ENCODE results near the gene CSAD. TPM values are rescaled to one million over a fixed set of nuclear protein-coding genes. Genes with fewer than 3 reads are reported as not detected.

Gene CSAD
- polyA plus RNA-seq, 1 experiment, result 18.9 TPM

DNA sequence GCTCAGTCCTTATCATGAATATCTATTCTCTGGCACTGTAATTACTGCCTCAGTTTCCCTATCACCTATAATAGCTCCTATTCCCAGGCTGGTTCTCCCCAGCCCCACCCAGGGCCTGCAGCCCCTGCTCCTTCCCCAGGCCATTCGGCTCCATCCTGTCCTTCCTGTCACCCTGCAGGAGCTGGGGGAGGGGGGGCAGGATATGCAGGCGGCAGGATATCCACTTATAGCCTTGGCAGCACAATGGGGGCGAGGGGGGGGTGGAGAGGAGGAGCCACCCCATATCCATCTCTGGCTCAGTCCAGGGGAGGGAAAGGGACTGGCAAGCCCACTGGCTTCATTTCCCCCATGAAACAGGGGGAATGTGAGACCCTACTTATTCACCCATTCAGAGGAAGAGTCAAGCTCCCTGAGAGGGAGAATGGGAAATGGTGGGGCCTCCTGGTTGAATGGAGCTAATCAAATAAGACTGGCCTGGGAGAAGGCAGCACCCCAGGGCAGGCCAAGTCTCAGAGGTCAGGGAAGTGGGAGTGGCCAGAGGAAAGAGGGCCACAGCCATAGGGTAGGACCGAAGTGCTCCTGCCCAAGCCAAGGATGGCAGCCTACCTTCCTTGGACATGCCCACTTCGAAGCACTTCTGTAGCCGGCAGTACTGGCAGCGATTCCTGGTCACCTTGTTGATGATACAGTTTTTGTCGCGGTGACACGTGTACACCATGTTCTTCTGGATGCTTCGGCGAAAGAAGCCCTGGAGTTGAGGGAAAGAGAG, 34.1 kb upstream of the CSAD start:
- POLR2A ChIA-PET, result interaction anchor here (0.6 to 1.5 kb wide), 4 partner anchors 106 to 168 kb away, joined by 3 to 7 read pairs (median 5); partner anchors contain the start of genes AAAS and SPRYD3

DNA sequence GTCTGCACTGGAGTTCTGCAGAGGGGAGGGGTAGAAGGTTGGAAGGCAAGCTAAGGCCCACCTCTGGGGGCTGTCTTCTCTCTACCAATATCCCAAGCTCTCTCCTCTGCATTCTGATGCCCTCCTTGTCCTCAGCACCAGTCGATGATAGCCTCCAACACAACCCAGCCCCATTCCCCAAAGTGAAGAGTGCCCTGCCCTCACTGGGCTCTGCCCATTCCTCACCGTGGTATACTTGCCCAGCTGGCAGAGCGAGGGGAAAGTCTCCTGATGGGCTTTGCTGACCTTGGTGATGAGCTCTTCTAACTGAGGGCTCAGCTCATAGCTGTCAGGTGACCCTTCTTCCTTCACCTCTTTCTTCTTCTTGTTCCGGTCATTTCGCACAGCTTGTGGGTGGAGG, 33.5 kb upstream of the CSAD start:
- DNase-seq (ENCODE audit: low read depth, low spot score), result no peak
- Histone ChIP-seq H3K27me3 (ENCODE audit: control insufficient read depth, insufficient read depth, low read length) (no peaks in the 10 kb centered on the region), H3K9me3 (ENCODE audit: control insufficient read depth, insufficient read depth, low read length) (no peaks in the 10 kb centered on the region; the same call in 1 of the 2 replicates), H3K27ac (ENCODE audit: low read depth, low read length) (no peak overlapping the region), H3K4me3 (ENCODE audit: low read depth, low read length) (no peak overlapping the region)
- CTCF ChIA-PET, result interaction anchor here (0.6 to 9.1 kb wide), 24 partner anchors 10 to 208 kb away, joined by 3 to 183 read pairs (median 5); partner anchors contain the start of genes AAAS, ESPL1 and PFDN5
- POLR2A ChIA-PET, result interaction anchor here (0.6 to 1.5 kb wide), 6 partner anchors 64 to 167 kb away, joined by 3 to 7 read pairs (median 4); partner anchors contain the start of genes AAAS, MYG1 and SPRYD3
- TF ChIP-seq, protein P1, sequence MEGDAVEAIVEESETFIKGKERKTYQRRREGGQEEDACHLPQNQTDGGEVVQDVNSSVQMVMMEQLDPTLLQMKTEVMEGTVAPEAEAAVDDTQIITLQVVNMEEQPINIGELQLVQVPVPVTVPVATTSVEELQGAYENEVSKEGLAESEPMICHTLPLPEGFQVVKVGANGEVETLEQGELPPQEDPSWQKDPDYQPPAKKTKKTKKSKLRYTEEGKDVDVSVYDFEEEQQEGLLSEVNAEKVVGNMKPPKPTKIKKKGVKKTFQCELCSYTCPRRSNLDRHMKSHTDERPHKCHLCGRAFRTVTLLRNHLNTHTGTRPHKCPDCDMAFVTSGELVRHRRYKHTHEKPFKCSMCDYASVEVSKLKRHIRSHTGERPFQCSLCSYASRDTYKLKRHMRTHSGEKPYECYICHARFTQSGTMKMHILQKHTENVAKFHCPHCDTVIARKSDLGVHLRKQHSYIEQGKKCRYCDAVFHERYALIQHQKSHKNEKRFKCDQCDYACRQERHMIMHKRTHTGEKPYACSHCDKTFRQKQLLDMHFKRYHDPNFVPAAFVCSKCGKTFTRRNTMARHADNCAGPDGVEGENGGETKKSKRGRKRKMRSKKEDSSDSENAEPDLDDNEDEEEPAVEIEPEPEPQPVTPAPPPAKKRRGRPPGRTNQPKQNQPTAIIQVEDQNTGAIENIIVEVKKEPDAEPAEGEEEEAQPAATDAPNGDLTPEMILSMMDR (IDR thresholded peaks at IDR 0.05; ENCODE audit: low read depth, low read length), result no peak

More for the DNA sequence above, 34.1 kb upstream of the CSAD start:
- H3K27ac ChIP-seq (ENCODE audit: low read depth, low read length), result no peak overlapping the region
- H3K27me3 ChIP-seq (ENCODE audit: control insufficient read depth, insufficient read depth, low read length), result no peaks in the 10 kb centered on the region
- DNase-seq (ENCODE audit: low read depth, low spot score), result no peak
- TF ChIP-seq, protein P1 (IDR thresholded peaks at IDR 0.05; ENCODE audit: low read depth, low read length), result no peak
- no peak overlapping the region for H3K4me3 ChIP-seq (ENCODE audit: low read depth, low read length)
- no peaks in the 10 kb centered on the region; the same call in 1 of the 2 replicates for H3K9me3 ChIP-seq (ENCODE audit: control insufficient read depth, insufficient read depth, low read length)
- CTCF ChIA-PET, result interaction anchor here (1.0 to 9.1 kb wide), 13 partner anchors 11 to 208 kb away, joined by 3 to 183 read pairs (median 5); partner anchors contain the start of genes AAAS, ESPL1 and PFDN5

DNA sequence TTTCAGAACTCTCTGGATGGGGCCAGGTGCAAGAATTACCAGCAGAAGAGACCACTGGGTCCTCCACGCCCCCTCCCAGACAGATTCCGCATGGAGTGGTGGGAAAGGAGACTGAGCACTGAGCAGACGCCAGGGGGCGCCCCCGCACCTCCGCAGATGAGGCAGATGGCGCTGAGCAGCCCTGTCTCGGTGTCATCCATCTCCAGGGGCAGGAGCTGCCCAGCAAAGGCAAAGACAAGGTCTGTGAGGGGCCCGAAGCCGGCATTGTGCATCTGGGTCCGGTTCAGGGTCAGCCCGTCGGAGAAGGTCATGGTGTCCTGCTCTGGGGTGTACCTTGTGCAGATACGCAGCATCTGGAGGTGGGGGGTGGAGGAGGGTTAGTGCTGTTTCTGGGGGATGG, 32.6 kb upstream of the CSAD start:
- Histone ChIP-seq H3K9me3 (ENCODE audit: control insufficient read depth, insufficient read depth, low read length) (no peaks in the 10 kb centered on the region), H3K27ac (ENCODE audit: low read depth, low read length) (no peak overlapping the region), H3K4me3 (ENCODE audit: low read depth, low read length) (no peak overlapping the region), H3K27me3 (ENCODE audit: control insufficient read depth, insufficient read depth, low read length) (no peaks in the 10 kb centered on the region)
- ChIA-PET POLR2A (interaction anchor here (0.6 to 1.5 kb wide), 6 partner anchors 29 to 135 kb away, joined by 3 to 7 read pairs (median 4); partner anchors contain the start of genes AAAS, CSAD, MYG1 and ZNF740), CTCF (interaction anchor here (0.6 to 9.1 kb wide), 25 partner anchors 9 to 296 kb away, joined by 3 to 183 read pairs (median 4); partner anchors contain the start of genes AAAS, ESPL1 and PFDN5)
- DNase-seq (ENCODE audit: low read depth, low spot score), result no peak
- TF ChIP-seq, protein P1 (IDR thresholded peaks at IDR 0.05; ENCODE audit: low read depth, low read length), result peak; percentile 92

DNA sequence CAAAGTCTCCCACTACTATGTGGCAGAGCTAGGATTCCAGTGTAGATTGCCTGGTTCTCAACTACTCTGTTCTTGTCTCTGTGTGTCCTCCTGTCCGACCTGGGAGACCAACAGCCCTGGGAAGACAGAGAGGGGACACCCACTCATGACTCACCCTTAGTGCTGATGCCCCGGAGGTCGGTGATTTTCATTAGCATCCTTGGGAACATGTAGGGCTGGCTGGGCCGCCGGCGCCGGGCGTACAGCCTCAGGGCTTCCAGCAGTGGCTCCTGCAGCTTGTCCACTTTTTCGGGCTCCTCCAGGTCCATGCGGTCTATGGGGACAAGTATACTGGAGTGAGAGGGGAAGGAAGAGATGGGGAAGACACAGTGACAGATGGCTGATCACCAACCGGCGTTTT, 32.2 kb upstream of the CSAD start:
- no peaks in the 10 kb centered on the region for H3K9me3 ChIP-seq (ENCODE audit: control insufficient read depth, insufficient read depth, low read length)
- no peaks in the 10 kb centered on the region for H3K27me3 ChIP-seq (ENCODE audit: control insufficient read depth, insufficient read depth, low read length)
- DNase-seq (ENCODE audit: low read depth, low spot score), result no peak
- ChIA-PET CTCF (interaction anchor here (0.5 to 9.1 kb wide), 17 partner anchors 11 to 133 kb away, joined by 3 to 183 read pairs (median 4); partner anchors contain the start of genes AAAS, ESPL1 and PFDN5), POLR2A (interaction anchor here (1.5 kb wide), 1 partner anchor 108 kb away, joined by 7 read pairs; the partner anchor contains the start of gene AAAS)
- TF ChIP-seq, protein P1 (IDR thresholded peaks at IDR 0.05; ENCODE audit: low read depth, low read length), result no peak
- no peak overlapping the region for H3K4me3 ChIP-seq (ENCODE audit: low read depth, low read length)
- no peak overlapping the region for H3K27ac ChIP-seq (ENCODE audit: low read depth, low read length)
